ENCODE data around the gene C10orf105.

The C10orf105 gene

DNA sequence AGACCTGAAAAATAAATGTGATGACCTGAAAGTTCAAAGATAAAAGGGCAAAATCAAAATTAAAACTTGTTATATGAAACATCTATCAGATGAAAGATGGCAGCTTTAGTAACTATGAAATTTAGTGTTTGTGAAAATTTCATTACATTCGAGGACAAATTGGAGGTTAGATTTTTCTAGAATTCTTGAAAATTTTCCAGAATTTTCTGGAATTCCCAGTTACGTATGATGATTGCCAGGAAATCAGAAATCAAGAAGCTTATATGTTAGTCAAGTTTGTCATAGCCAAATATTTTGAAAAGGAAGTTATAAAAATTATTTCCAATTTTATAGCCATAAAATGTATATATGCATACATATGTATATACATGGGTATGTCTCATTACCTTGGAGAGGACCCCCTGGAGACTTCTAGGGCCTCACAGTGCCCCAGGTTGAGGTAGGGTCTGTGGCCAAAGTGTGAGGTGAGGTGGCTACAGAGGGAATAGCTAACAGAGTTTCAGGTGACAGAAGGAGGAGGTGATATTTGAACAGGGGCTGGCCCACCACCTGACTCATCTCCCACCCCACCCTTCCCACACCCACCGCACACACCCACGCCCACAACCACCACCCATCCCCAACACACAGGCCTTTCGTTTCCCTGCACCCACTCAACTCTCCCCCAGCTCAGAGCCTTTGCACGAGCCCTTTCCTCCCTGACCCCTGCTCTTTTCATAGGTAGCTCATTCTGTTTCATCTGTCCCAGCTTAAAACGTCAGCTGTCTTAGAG lies 21.5 kb downstream of the C10orf105 start:
- DNase-seq: peak; percentile 72

DNA sequence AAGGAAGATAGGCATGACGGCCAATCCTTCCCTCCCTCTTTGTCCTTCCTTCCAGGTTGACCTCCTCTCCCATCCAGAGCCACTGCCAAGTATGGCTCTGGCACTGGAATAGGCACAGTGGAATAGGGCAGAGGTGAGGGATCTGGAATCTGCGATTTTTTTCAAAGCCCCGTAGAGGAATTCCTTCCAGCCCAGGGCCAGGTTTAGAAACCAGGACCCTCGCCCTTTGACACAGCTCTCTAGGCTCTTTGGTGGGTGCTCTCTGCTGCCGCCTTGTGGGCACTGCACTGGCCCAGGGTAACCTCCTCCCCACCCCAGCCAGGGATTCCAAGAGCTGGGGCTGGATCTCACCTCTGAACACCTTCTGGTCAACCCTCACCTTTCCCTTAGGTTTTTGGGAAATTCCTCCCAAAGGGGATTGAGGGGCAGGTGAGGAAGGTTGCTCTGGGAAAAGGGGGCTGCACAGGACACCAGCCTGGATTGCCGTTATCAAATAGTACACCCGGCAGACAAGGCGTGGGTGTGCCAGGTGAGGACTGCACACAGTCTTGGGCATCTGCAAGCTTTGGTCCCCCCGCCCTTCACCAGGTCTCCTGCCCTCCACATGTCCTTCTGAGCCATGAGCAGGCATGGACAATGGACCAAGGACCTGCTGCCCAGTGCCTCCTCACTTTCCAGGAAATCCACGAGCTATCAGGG lies 22.8 kb downstream of the C10orf105 start:
- peak; percentile 45 for DNase-seq

DNA sequence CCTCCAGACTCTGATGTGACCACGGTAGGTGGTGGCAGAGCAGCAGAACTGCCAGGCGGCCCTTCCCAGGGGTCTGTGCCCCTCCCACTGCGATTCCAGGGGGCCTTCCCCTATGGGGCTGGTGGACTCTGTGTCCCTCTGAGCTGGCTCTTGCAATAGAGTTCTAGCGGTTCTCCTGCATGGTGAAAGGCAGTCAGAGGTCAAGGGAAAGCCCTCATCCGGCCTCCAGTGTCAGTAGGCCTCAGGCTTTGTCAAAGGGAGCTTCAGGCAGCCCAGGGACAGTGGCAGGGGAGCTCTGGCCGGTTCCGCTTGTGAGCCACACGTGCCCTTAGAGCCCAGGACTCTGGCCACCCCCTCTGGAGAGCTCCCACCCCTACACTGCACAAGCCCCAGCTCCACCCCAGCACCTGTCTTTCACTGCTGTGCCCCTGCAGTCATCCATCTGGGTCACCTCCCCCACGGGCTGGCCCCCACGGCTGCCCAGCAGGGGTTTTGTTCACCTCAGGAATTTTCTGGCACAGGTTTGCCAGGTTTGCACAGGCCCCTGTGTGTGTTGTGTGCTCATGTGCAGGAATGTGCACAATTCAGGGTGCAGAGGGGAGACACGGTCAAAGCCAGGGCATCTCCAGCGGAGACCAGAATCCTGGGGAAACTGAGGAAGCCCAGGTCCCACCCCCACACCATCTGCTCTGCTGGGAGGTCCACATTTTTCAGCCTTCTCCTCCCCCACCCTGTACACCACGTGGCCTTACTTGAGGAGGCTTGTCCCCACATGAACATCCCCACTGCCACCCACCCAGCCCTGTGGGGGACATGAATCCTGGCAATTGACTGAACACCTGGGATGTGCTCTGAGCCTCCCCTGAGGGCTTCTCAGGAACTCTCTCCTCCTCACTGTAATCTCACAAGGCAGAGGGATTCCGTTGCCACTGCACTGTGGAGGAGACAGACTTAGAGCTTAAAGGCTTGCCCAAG lies 23.8 kb downstream of the C10orf105 start:
- no peak for DNase-seq

DNA sequence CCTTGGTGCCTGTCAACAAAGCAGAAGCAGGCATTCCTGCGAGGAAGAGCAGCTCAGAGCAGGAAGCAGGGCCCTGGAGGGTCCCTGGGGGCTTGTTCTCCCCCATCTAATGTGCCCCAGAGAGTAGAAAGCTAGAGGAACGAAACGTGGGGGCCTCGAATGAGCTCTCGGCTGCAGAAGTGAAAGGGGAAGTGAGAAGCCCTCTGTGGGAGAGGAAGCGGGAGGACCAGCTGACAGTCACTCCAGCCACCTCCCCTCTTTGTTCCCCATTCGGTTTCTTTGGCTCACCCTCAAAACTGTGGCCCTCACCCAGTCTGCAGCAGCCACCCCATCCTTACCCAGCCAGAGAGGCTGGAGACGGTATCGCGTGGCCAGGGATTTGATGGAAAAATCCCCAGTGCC lies 25.0 kb downstream of the C10orf105 start:
- peak; percentile 21 for DNase-seq

DNA sequence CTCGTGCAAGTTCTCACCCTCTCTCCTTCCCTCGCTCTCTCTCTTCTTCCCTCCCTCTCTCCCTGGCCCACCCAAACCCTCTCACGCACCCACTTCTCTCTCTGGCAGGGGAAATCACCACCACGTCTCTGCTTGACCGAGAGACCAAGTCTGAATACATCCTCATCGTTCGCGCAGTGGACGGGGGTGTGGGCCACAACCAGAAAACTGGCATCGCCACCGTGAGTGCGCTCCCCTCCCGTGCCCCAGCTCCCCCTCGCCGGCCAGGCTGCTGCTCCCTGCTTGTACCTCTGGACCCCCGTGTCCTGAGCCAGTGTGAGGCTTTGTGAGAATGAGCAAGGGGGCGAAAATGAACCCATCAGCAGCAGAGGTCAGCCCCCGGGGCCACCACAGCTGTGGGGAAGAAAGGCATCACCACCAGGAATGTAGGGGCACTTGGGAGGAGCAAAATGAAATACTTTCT lies 25.5 kb downstream of the C10orf105 start:
- no peak for DNase-seq

DNA sequence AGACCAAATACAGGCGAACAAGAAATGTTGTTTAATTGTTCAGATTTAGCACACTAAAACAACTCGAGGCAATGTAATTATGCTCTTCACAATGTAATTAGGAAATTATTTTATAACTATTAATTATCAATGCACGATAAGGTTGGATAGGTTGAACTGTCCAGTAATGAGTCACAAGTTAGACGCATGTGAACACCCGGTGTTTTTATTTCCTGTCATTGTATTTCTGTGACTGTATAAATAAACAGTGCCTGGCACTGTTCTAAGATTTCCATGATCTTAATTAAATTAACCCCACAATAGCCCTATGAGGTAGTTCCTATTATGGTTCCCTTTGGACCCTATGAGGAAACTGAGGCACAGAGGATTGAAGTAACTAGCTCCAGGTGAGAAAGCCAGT lies 26.2 kb downstream of the C10orf105 start:
- no peak for DNase-seq

DNA sequence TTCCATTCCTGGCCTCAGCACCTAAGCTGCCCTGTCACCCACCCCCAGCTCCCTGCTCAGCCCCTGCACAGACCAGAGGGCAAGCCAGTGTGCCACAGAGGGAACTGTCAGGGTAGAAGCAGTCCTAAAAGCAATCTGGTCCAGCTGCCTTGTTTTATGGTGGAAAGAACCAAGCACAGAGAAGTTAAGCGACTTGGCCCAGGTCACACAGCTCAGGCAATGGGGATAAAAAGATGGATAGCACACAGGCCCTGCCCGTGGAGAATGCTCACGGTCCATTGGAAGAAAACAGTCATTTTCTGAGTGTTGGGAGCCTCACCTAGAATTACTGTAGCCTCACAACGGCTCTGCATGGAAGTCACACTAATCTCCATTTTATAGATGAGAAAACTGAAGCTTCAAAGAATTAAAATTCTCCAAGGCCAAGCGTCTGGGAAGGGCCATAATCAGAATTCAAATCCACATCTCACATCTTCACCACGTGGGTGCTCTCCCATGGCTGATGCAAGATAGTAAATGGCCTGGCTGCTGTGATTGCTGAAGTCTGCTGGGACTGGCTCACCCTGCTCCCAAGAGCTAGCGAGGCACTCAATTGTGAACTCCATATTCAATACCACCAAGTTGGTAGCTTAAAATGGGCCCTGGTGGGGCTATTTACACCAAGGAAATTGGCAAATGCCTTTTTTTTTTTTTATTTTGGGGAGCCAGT lies 26.8 kb downstream of the C10orf105 start:
- no peak for DNase-seq

DNA sequence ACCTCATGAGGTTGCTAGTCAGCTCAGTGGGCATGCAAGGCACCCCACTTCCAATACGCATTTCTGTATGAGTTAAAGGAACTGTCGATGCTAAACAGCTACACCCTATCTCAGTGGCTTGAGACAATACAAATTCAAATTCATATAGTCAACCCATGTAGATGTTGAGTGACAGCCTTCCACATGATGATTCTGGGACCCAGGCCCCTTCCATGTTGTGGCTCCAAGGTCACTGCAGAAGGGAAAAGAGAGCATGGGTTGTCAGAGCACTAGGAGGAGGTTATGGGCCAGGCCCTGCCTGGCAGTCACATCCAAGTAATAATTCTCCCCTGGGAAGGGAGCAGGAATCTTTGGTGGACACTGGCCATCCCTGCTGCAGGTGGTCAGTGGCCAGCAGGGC lies 28.2 kb downstream of the C10orf105 start:
- DNase-seq: no peak

DNA sequence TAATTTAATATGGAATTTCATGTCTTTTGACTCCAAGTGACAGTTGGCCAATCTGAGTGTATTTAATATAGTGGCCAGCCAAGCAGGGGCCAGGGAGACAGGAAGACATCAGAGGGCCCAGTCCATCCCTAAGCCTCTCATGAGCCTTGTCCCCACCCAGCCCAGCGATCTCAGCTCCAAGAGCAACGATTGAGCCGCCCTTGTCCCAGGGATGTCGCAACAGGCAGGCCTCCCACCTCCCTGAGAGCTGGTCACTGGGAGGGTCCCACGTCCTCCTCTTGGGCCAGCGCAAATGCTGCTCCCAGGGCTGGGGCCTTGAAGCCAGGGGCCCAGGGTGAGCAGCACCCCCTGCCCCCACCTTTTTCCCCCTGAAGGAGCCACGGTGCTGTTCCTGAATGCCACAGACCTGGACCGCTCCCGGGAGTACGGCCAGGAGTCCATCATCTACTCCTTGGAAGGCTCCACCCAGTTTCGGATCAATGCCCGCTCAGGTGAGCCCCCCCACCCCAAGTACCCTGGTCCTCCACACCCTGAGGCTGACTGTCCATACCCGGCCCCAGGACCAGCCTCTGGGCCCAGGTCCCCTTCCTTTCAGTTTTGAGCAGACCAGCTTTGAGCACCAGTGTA lies 29.4 kb downstream of the C10orf105 start:
- DNase-seq: no peak

DNA sequence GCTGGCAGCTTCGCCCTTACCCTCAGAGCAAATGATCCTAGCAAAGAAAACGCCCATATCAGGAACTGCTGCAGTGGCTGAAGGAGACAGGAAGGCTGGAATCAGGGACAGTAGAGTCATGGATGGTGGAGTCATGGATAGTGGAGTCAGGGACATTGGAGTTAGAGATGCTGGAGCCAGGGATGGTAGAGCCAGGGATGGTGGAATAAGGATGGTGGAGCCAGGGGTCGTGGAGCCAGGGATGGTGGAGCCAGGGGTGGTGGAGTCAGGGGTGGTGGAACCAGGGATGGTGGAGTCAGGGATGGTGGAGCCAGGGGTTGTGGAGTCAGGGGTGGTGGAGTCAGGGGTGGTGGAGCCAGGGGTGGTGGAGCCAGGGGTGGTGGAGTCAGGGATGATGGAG lies 31.3 kb downstream of the C10orf105 start:
- DNase-seq: no peak

DNA sequence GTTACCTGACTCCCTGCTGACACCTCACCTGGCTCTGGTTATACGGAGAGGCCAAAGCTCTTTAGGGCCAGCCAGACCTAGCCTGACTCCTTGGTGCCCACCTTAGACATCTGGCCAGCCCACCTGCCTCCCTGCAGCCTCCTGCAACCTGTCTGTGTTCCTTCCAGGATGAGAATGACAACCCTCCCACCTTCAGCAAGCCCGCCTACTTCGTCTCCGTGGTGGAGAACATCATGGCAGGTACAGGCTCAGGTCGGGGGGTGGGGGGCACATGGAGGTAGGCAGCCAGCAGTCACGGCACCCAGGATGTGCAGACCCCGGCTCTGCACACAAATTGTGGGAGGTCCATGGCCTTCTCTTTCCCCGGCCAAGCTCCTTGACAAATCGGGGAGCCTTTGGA lies 32.1 kb downstream of the C10orf105 start:
- no peak for DNase-seq

DNA sequence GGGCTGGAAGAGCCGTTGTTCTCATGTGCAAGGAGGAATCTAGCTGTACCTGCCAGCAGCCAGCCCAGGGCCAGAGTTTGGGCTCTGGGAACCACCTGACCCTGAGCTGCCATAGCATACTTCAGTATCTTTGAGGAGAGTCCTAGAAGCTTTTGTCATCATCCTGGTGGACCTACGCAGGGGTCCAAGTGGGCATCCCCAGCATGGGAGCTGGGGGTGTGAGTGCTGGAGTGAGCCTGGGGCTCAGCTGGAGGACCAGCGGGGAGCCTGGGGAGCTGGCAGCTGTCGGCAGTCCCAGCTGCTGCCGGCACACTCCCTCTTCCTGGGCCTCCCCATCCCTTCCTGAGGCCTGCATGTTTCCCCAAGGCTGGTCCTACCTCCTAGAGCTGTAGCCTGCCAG lies 32.5 kb downstream of the C10orf105 start:
- no peak for DNase-seq

DNA sequence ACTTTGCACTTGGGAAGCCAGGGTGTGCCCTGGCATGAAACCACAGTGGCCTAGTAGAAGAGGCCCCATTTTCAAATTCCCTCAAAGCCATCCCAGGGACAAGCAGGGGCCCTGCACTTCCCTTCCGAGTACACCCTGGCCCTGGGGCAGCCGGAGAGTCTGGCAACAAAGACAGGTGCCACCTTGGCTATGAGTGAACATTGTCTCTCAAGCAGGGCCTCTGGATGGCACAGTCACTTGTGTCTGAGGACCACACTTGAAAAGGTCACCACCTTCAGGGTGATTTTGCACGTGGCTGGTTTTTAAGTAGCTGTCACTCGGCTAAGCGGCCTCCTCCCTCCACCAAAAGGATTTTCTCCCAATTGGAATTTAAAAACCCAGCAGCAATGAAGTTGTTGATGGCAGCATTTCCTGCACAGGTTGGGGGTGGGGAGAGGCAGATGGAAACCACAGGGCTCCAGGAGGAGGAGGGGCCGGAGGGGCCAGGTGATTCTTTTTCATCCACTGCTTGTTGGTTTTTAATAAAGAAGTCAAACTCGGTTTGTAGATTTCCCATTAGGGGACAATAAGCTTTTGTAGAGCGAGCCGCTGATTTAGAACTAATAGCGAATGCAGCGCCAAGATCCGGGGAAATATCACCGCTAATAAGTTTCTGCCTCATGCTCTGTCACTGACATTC lies 33.9 kb downstream of the C10orf105 start:
- no peak for DNase-seq

DNA sequence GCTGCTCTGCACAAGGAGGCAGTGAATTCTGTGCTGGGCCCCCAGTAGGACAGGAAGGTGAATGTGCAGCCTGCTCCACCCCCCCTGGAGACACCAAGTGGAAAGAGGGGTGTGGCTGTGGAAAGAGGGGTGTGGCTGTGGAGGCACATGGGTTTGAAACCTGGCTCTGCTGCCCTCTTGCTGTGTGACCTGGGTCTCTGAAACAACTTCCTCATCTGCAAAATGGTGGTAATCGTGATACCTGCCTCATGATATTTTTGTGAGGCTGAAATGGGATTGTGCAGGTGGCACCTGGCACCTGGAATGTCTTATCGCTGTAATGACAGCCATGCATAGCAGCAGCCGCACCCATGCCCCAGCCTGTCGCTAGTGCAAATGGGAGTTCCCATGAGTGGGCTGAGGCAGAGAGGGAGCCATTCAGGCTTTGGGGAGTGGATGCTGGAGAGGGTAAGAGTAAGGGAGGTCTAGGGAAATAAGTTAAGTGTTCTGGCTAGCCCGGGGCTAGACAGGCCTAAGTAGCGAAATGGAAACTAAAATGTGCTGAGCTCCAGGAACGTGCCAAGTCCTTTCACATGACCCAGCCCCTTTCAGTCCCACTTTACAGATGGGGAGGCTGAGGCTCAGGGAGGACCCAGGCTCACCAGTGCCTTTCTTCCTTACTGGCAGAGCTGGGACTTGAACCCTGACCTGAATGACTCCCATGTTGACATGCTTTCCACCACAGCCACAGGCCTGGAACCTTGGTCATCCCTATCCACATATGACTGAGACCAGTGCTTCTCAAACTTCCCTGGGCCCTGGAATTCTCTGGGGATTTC lies 35.0 kb downstream of the C10orf105 start:
- no peak for DNase-seq

DNA sequence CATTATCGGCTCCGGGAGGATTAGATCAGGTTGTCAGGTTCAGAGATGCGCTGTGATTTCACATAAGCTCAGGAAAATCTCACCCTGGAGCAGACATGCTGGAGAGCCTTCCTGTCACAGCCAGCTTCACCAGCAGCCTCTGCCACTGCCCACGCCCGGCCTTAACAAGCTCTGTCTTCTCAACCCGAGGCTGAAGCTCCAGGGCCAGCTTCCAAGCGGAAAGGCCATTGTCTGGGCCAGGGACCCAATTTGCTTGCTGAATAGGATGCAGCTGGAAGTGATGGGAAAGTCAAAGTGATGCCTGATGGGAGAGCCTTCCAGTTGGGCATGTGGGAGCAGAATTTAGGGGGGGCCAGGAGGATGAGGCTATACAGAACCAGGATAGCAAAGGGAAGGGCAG lies 36.3 kb downstream of the C10orf105 start:
- DNase-seq: no peak

DNA sequence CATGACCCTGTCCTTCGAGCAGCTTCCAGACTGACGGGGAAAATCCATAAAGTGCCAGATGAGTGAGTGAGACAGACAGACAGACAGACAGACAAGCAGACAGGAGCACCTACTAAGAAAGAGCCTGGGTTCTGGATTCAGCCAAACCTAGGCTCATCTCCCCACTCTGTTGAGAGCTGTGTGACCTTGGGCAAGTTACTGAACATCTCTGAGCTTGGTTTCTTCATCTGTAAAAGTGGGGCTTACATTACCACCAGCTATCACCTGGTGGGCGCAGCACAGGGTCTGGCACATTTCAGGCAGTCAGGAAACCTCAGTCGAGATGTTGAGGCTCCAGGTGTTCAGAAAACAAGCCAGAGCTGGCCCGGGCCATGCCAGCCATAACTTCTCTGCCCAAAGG lies 37.6 kb downstream of the C10orf105 start:
- no peak for DNase-seq

DNA sequence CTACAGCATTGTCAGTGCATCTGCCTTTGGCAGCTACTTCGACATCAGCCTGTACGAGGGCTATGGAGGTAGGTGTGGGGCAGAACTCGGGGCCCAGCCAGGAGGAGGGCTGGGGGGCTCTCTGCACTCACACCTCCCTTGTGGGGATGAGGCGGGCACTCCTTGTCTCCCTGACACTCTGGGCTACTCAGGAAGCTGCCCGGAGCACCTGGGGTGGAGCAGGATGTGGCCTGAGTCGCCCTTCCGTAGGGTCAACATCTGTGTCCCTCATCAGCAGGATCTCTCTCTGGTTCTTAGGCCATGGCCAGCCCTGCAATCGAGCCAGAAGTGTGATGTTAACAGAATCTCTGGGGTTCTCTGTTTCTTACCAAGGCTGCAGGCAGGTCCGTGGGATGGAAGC lies 40.2 kb downstream of the C10orf105 start:
- DNase-seq: no peak

DNA sequence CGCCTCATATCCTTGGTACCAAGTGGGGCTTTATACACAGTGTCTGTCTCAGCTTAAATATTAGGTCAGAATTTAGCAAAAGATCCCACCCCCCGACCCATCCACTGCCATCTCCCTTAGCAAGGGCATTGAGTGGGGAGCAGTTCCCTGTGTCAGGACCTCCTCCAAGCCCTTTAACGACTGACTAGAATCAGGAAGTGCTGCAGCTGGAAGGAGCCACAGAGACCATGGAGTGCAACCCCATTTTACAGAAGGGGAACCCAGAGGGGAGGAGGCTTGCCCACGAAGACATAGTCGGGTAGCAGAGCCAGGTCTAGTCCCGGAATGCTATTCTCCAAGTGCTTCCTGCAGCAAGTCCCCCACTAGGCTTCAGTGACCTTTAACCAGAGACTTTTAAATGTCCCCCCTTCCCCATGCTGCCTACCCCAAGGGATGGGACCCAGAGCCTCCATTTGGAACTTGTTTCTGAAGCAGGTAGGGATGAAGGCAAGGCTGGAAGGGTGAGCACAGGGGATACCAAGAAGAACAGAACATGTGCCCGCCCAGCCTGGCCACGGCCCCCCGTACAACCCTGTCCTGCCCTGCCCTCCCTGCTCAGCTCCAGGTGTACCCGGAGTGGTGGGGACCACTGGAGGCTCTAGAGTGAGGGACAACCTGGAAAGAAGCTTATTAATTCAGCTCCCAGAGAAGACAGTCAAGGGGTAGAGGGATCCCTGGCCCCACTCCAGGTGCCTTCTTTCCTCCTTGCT lies 41.3 kb downstream of the C10orf105 start:
- DNase-seq: no peak

DNA sequence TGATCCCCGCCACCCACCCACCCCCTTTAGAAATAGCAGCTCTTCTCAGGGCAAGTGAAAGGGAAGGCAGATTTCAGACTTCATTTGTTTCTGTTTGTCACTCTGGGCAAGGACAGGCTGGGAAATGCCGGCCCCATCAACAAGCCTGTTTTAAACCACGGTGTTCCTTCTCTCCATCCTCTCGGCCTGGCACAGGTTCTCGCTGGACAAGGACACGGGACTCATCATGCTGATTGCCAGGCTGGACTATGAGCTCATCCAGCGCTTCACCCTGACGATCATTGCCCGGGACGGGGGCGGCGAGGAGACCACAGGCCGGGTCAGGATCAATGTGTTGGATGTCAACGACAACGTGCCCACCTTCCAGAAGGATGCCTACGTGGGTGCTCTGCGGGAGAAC lies 42.3 kb downstream of the C10orf105 start:
- no peak for DNase-seq

All from stimulated activated naive CD4-positive, alpha-beta T cell treated with Interleukin-2 at 50 U/mL for 16 hours (primary cell).